SKM-1 treated with dmso at 0.1 percent for 144 hours (cell line): ENCODE results near the gene TRIB2.
"Not testable (repeated sequence)": the region's sequence is repeated elsewhere in the genome, so short reads cannot be mapped to it uniquely, and the experiment has no call there.

ENCODE experiments used
- DNase-seq: peaks from one replicate; lab custom pipeline; 2025; ENCODE audit not compliant: unreplicated experiment; lab: John Stamatoyannopoulos, UW

The TRIB2 gene

GRCh38 chr2:12716282-12717190 is at the start of gene TRIB2:
Gene TRIB2, plus strand, starts transcription at chr2:12716936. Its CDS starts 1,372 bp downstream, at chr2:12718308.
- DNase-seq: peak; percentile 82

GRCh38 chr2:12669036-12669435 is 47.7 kb upstream of the TRIB2 start:
- DNase-seq: no peak

- no peak for DNase-seq
Observed at GRCh38 chr2:12672711-12673315, 43.9 kb upstream of the TRIB2 start.

- no peak for DNase-seq
Observed at GRCh38 chr2:12674644-12675328, 42.0 kb upstream of the TRIB2 start.

- DNase-seq: no peak
Observed at GRCh38 chr2:12675352-12675795, 41.4 kb upstream of the TRIB2 start.

GRCh38 chr2:12675801-12676200 is 40.9 kb upstream of the TRIB2 start:
- DNase-seq: no peak

GRCh38 chr2:12676771-12677170 is 40.0 kb upstream of the TRIB2 start:
- no peak for DNase-seq

- no peak for DNase-seq
Observed at GRCh38 chr2:12678186-12678585, 38.5 kb upstream of the TRIB2 start.

GRCh38 chr2:12679550-12680072 is 37.1 kb upstream of the TRIB2 start:
- no peak for DNase-seq

GRCh38 chr2:12680115-12680514 is 36.6 kb upstream of the TRIB2 start:
- not testable (repeated sequence) for DNase-seq

GRCh38 chr2:12682017-12682416 is 34.7 kb upstream of the TRIB2 start:
- DNase-seq: no peak

GRCh38 chr2:12683457-12684100 is 33.2 kb upstream of the TRIB2 start:
- no peak for DNase-seq

GRCh38 chr2:12684471-12684936 is 32.2 kb upstream of the TRIB2 start:
- no peak for DNase-seq

GRCh38 chr2:12685145-12685544 is 31.6 kb upstream of the TRIB2 start:
- no peak for DNase-seq

GRCh38 chr2:12685956-12686355 is 30.8 kb upstream of the TRIB2 start:
- DNase-seq: no peak

- no peak for DNase-seq
Observed at GRCh38 chr2:12686708-12687283, 29.9 kb upstream of the TRIB2 start.

- DNase-seq: no peak
Observed at GRCh38 chr2:12688091-12688490, 28.6 kb upstream of the TRIB2 start.

- no peak for DNase-seq
Observed at GRCh38 chr2:12688893-12689292, 27.8 kb upstream of the TRIB2 start.

GRCh38 chr2:12693509-12693908 is 23.2 kb upstream of the TRIB2 start:
- DNase-seq: no peak

- DNase-seq: peak; percentile 65
Observed at GRCh38 chr2:12694990-12695774, 21.6 kb upstream of the TRIB2 start.
